AG20443 (cell line): ENCODE results near the gene RUNDC3A.

Experiments
- DNase-seq: peaks from one replicate; pipeline ENCODE4 v3.0.0; 2012; ENCODE audit warnings: low spot score, mixed read lengths

RUNDC3A gene

DNA sequence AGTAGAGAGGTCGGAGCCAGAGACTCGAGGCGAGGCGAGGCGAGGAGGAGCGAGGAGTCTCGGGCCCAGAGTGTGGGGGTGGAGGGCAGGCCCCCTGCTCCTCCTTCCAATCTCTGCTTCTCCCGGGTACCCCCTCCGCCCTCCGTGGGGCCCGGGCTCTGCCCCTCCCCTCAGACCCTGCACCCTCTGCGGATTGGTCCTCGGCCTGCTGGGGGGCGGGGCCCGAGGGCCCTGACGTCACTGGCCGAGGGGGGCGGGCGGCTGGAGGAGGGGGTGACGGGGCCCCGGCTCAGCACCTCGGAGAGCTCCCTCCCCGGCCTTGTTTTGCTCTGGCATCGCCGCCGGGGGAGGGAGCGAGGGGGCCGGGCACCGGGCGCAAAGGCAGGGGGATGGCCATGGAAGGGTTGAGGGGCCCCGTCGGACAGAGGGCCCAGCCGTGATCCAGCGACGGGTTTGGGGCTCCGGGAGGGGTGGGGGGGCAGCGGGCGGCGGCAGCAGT, at the start of gene RUNDC3A:
RUNDC3A (plus strand) TSS at position 282 of the 499 bp plus-strand sequence. CDS start 232 bp downstream, outside the sequence.
- DNase-seq: peak; percentile 98

GRCh38 chr17:44258811-44259351, 49.5 kb upstream of the RUNDC3A start:
- DNase-seq: no peak

- no peak for DNase-seq
These were observed 48.1 kb upstream of the RUNDC3A start for GRCh38 chr17:44260296-44260695.

DNA sequence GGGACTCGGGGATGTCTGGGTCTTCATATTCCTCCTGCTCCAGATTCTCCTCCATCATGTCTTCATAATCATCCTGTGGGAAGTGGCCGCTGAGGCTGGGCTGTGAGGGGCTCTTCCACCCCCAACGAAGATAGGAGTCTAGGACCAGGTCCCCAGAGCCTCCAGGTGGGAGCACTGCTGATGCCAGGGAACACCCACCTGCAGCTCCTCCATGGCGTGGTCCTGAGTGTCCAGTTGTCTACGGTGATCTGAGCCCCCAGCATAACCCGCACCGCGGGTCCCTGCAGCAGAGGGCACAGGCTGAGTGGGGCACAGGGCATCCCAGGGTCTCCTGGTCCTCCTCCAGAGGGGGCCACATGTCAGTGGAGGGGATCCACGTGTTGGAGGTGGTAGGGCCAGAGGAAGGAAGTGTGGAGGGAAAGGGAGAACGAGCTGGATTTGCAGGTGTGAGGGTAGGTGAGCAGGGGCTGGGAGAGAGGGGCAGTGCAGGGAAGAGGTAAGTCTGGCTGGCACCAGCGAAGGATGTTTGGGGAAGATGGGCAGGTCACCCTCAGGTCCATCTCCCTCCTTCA, 45.7 kb upstream of the RUNDC3A start:
- DNase-seq: no peak

- no peak for DNase-seq
These were observed 45.0 kb upstream of the RUNDC3A start for GRCh38 chr17:44263345-44263902.

GRCh38 chr17:44266402-44267164, 41.8 kb upstream of the RUNDC3A start:
- no peak for DNase-seq

DNA sequence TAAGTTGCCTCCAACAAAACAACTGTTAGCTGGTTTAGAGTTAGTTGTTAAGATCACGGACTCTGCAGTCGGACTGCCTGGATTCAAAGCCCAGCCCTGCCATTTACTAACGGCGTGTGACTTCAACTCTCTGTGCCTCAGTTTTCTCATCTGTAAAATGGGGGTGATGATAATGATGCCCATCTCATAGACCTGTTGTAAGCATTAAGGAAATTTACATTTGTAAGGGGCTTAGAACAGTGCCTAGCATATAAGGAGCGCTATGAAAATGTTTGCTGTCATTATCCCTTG, 41.3 kb upstream of the RUNDC3A start:
- DNase-seq: no peak

GRCh38 chr17:44267818-44268490, 40.4 kb upstream of the RUNDC3A start, which contains the start of gene SLC4A1:
SLC4A1 (minus strand) TSS chr17:44268135; CDS start chr17:44262866, 5,269 bp downstream.
- no peak for DNase-seq

GRCh38 chr17:44268709-44269534, 39.5 kb upstream of the RUNDC3A start:
- no peak for DNase-seq

DNA sequence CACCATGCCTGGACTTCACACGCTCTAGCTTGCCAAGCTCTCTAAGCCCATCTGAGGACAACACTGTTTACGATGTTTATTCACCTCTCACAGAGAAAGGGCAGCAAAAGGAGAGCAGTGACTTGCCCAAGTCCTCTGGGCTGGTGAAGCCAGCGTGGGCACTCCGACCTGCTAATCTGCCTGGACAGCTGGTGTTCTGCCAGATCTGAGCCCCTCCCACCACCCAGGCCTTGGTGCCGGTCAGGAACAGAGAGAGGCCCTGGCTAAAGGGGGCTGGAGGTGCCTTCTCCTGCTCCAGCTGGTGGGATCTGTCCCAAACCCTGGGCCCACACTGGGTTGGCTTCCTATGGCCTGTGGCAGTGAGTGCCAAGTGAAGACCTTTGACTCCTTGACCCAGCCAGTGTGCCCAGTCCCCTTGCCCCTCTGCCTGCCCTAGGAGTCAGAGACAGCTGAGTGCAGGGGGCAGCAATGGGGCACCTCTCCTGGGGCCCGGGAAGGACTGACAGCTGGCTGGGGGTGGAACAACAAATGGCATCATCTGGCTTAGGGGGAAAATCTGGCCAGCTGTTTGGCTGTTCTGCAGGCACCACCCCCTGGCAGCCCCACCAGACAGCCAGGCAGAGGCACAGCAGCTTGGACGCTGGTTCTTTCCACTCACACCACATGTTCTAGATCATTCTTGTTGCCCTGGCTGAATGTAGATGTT, 38.7 kb upstream of the RUNDC3A start:
- DNase-seq: no peak

GRCh38 chr17:44272321-44272951, 36.0 kb upstream of the RUNDC3A start:
- DNase-seq: no peak

GRCh38 chr17:44272954-44273353, 35.4 kb upstream of the RUNDC3A start:
- no peak for DNase-seq

GRCh38 chr17:44273607-44274006, 34.8 kb upstream of the RUNDC3A start:
- DNase-seq: no peak

- peak; percentile 59 for DNase-seq
These were observed 30.4 kb upstream of the RUNDC3A start for GRCh38 chr17:44277976-44278375.

DNA sequence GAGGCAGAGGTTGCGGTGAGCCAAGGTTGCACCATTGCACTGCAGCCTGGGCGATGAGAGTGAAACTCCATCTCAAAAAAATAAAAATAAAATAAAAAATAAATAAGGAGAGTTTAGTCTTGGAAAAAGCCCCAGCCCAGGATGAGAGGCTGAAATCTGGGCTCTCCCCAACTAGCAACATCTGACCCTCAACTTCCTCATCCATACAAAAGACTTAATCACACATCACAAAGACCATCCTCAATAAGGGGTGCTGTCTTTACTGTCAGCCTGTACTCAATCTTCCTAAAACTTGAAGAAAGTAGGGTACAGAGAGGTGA, 29.1 kb upstream of the RUNDC3A start:
- DNase-seq: no peak

DNA sequence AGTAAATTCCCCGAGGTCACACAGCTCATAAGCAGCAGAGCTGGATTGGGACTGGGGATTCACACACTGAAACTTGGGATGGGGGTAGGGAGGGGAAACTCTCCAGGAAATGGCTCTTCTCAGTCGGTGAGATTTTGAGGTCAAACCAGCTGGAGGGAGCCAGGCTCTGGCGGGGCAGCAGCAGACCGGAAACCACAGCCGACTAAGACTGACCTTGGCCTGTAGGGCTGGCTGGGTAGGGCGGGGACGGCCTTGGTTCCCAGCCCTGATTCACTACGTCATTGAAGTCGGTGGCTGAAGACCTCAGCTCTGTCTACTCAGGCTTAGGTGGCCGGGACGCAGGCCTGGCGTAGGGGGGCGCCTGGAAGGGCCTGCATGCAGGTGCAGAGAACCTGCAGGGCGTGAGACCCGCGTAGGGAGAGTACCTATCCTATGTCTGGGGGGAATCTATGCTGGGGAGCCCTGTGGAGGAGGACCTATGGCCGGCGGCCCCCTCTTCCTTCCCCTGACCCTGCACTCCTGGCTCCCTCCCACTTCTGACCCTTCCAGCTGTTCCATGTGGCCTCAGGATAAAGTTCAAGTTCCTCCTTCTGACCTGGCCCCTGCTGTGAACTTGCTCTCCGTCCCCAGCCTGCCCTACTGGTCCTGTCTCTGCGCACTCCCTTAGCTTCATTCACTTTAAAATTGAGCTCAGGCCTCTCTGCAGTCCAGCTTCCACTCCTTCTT, 28.6 kb upstream of the RUNDC3A start:
- DNase-seq: peak; percentile 94

GRCh38 chr17:44280392-44280937, 27.9 kb upstream of the RUNDC3A start:
- DNase-seq: no peak

DNA sequence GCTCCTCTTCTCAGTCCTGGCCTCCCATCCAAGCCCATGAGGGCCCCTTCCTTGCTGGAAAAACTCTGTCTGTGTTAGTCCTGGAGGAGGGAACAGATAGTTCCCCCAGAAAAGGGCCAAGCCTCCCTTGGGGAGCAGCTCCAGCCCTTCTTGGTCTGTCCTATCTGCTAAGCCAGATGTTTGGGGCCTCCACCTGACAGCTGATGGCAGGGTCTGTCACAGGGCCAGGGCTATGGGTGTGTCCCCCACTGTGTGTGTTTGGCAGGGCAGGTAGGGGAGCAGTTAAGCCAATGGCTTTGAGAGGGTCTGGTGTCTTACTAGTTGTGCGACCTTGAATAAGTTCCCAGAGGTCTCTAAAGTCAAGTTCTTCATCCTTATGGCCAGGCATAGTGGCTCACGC, 26.8 kb upstream of the RUNDC3A start:
- no peak for DNase-seq

- no peak for DNase-seq
These were observed 26.1 kb upstream of the RUNDC3A start for GRCh38 chr17:44282264-44282663.
